ENCODE measurements around the gene C7orf57. TPM values are rescaled to one million over a fixed set of nuclear protein-coding genes. Genes with fewer than 3 reads are reported as not detected.

C7orf57 gene
- total RNA-seq, 4 donors from 2014 or later, result 0.39 TPM; not detected in 3

- TF ChIP-seq POLR2A (IDR thresholded peaks at IDR 0.05) (no peak), CTCF (IDR thresholded peaks at IDR 0.05) (no peak)
- intact Hi-C loops (cut with DNase I; ENCODE audit: low total_unique reads), result no loop called here
- 82 to 84% methylated on average over 6 of the region's 6 CpGs for WGBS, 2 donors
- DNase-seq (ENCODE audit: low spot score in 2 of 2), result no peak
- no peak overlapping the region for H3K4me3 ChIP-seq (ENCODE audit: low read depth, poor library complexity, severe bottlenecking)
Measured at GRCh38 chr7:48006866-48007265, 28.5 kb upstream of the C7orf57 start.

GRCh38 chr7:48009257-48009656, 26.1 kb upstream of the C7orf57 start:
- 81 to 85% methylated on average over 4 of the region's 4 CpGs for WGBS, 2 donors
- no peak for DNase-seq (ENCODE audit: low spot score in 2 of 2)
- H3K4me3 ChIP-seq (ENCODE audit: low read depth, poor library complexity, severe bottlenecking), result no peak overlapping the region
- intact Hi-C loops (cut with DNase I; ENCODE audit: low total_unique reads), result no loop called here
- no peak for TF ChIP-seq CTCF (IDR thresholded peaks at IDR 0.05)
- TF ChIP-seq POLR2A (IDR thresholded peaks at IDR 0.05), result no peak

- DNase-seq (ENCODE audit: low spot score in 2 of 2), result no peak
- intact Hi-C loops (cut with DNase I; ENCODE audit: low total_unique reads), result no loop called here
- WGBS, 2 donors, result 88 to 100% methylated on average over 3 to 4 of the region's 4 CpGs
- no peak overlapping the region for H3K4me3 ChIP-seq (ENCODE audit: low read depth, poor library complexity, severe bottlenecking)
- TF ChIP-seq CTCF (IDR thresholded peaks at IDR 0.05) (no peak), POLR2A (IDR thresholded peaks at IDR 0.05) (no peak)
Measured at GRCh38 chr7:48009954-48010353, 25.4 kb upstream of the C7orf57 start.

- WGBS, 2 donors, result 56 to 61% methylated on average over 2 of the region's 2 CpGs
- no peak overlapping the region for H3K4me3 ChIP-seq (ENCODE audit: low read depth, poor library complexity, severe bottlenecking)
- no peak for DNase-seq (ENCODE audit: low spot score in 2 of 2)
- intact Hi-C loops (cut with DNase I; ENCODE audit: low total_unique reads), result no loop called here
- TF ChIP-seq POLR2A (IDR thresholded peaks at IDR 0.05), result no peak
- no peak for TF ChIP-seq CTCF (IDR thresholded peaks at IDR 0.05)
Measured at GRCh38 chr7:48011323-48011722, 24.0 kb upstream of the C7orf57 start.

- no peak overlapping the region for H3K4me3 ChIP-seq (ENCODE audit: low read depth, poor library complexity, severe bottlenecking)
- 59 to 69% methylated on average over 3 of the region's 3 CpGs for WGBS, 2 donors
- DNase-seq (ENCODE audit: low spot score in 2 of 2), result no peak
- no peak for TF ChIP-seq CTCF (IDR thresholded peaks at IDR 0.05)
- no peak for TF ChIP-seq POLR2A (IDR thresholded peaks at IDR 0.05)
- intact Hi-C loops (cut with DNase I; ENCODE audit: low total_unique reads), result no loop called here
Measured at GRCh38 chr7:48011951-48012350, 23.4 kb upstream of the C7orf57 start.

GRCh38 chr7:48016641-48017040, 18.7 kb upstream of the C7orf57 start:
- intact Hi-C loops (cut with DNase I; ENCODE audit: low total_unique reads), result no loop called here
- no peak for DNase-seq (ENCODE audit: low spot score in 2 of 2)
- H3K4me3 ChIP-seq (ENCODE audit: low read depth, poor library complexity, severe bottlenecking), result no peak overlapping the region
- no peak for TF ChIP-seq POLR2A (IDR thresholded peaks at IDR 0.05)
- TF ChIP-seq CTCF (IDR thresholded peaks at IDR 0.05), result no peak

All from lower leg skin (tissue), 4 donors.